ENCODE measurements around the gene OTX1.

OTX1 gene

DNA sequence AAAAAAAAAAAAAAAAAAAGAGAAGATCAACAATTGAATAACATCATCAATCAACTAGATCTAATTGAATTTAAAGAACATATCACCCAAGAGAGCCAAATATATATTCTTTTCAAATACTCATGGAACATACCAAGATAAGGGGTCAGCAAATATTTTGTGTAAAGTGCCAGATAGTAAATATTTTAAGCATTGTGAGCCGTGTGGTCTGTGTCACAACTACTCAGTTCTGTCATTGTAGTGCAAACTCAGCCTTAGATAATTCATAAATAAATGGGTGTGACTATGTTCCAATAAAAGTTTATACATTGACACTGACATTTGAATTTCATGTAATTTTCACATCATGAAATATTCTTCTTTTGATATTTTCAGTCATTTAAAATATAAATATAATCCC lies 45.9 kb downstream of the OTX1 start:
- in situ Hi-C loops (cut with MboI; ENCODE audit: low sequenced_read_pairs, unreplicated experiment) = no loop called here
- DNase-seq (ENCODE audit: low spot score) = no peak
- TF ChIP-seq, protein P1, sequence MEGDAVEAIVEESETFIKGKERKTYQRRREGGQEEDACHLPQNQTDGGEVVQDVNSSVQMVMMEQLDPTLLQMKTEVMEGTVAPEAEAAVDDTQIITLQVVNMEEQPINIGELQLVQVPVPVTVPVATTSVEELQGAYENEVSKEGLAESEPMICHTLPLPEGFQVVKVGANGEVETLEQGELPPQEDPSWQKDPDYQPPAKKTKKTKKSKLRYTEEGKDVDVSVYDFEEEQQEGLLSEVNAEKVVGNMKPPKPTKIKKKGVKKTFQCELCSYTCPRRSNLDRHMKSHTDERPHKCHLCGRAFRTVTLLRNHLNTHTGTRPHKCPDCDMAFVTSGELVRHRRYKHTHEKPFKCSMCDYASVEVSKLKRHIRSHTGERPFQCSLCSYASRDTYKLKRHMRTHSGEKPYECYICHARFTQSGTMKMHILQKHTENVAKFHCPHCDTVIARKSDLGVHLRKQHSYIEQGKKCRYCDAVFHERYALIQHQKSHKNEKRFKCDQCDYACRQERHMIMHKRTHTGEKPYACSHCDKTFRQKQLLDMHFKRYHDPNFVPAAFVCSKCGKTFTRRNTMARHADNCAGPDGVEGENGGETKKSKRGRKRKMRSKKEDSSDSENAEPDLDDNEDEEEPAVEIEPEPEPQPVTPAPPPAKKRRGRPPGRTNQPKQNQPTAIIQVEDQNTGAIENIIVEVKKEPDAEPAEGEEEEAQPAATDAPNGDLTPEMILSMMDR (IDR thresholded peaks at IDR 0.05; ENCODE audit: borderline replicate concordance, control extremely low read depth, extremely low read depth, insufficient read depth, missing control alignments) = no peak

DNA sequence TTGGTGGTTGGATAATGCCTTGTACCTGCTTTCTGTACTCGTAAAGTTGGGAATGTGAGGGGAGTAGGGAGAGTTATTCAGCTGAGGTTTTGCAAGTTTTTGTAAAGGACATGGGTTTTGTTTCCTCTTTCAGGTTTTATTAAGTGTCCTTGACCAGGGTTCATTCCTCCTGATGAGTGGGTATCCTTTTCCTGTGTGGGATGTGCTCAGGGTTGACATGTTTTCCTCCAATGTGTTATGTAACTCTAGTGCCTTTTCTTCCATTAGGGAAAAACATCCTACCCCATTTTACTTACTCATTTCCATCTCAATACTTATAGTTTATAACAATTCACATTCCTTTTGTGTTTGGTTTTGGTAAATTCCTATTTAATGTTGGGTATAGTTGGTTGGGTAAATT lies 48.4 kb downstream of the OTX1 start:
- no peak for DNase-seq (ENCODE audit: low spot score)
- in situ Hi-C loops (cut with MboI; ENCODE audit: low sequenced_read_pairs, unreplicated experiment) = no loop called here
- TF ChIP-seq, protein P1 (IDR thresholded peaks at IDR 0.05; ENCODE audit: borderline replicate concordance, control extremely low read depth, extremely low read depth, insufficient read depth, missing control alignments) = no peak

DNA sequence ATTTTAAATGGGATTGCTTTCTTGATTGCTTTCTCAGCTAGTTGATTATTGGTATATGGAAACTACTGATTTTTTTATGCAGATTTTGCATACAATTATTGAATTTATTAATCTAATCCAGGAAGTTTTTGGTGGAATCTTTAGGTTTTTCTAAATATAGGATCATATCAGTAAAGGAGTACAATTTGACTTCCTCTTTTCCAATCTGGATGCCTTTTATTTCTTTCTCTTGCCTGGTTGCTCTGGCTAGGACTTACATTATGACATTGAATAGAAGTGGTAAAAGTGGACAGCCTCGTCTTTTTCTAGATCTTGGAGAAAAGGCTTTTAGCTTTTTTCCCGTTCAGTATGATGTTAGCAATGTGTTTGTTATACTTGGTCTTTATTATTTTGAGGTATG lies 51.3 kb downstream of the OTX1 start:
- in situ Hi-C loops (cut with MboI; ENCODE audit: low sequenced_read_pairs, unreplicated experiment) = no loop called here
- no peak for DNase-seq (ENCODE audit: low spot score)

DNA sequence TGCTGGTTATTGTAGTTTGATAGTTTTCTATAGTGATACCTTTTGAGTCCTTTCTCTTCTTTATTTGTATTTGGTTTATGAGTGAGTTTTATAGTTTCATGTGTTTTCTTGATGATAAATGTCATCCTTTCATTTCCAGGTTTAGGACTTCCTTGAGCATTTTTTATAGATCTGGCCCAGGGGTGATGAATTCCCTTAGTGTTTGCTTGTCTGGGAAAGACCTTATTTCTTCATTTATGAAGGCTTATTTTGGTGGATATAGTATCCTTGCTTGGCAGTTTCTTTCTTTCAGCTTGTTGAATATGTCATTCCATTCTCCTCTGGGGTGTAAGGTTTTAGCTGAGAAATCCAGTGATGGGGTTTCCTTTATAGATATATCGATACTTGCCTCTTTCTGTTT lies 53.9 kb downstream of the OTX1 start:
- no peak for DNase-seq (ENCODE audit: low spot score)
- TF ChIP-seq, protein P1 (IDR thresholded peaks at IDR 0.05; ENCODE audit: borderline replicate concordance, control extremely low read depth, extremely low read depth, insufficient read depth, missing control alignments) = no peak
- in situ Hi-C loops (cut with MboI; ENCODE audit: low sequenced_read_pairs, unreplicated experiment) = no loop called here

More for the DNA sequence above, 51.3 kb downstream of the OTX1 start:
- TF ChIP-seq, protein P1 (IDR thresholded peaks at IDR 0.05; ENCODE audit: borderline replicate concordance, control extremely low read depth, extremely low read depth, insufficient read depth, missing control alignments) = no peak

Measured in GM13976 (cell line).